B cell (primary cell): Measurements from ENCODE around the gene SLC12A3.

ENCODE experiments used
- EZH2 ChIP-seq: IDR thresholded peaks from 2 replicates; pipeline ENCODE4 v1.6.1; 2012; ENCODE audit warnings: borderline replicate concordance, low read depth, mild to moderate bottlenecking, moderate library complexity, low read length; ENCODE audit not compliant: insufficient read depth, poor library complexity, severe bottlenecking
- TF ChIP-seq, protein P1 (sequence below): fragments of 200-600 bp; IDR thresholded peaks from one replicate; pipeline ENCODE4 v1.8.0; 2022; ENCODE audit warnings: antibody characterized with exemption, mild to moderate bottlenecking

DNA sequence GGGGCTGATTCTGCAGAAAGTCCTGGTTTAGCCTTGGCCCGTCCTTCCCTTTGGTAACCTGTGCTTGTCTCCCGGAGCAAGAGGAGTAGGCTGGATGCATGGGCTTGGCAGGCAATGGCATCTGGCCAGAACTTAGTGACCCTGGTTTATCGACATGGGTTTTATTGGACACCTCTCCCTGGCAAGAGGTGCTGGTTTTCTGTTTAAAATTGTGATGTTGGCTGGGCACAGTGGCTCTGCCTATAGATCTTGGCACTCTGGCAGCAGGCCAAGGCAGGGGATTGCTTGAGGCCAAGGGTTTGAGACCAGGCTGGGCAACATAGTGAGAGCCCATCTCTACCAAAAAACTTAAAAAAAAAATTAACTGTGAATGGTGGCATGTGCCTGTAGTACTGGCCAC, 31.2 kb downstream of the SLC12A3 start:
- TF ChIP-seq, protein P1, sequence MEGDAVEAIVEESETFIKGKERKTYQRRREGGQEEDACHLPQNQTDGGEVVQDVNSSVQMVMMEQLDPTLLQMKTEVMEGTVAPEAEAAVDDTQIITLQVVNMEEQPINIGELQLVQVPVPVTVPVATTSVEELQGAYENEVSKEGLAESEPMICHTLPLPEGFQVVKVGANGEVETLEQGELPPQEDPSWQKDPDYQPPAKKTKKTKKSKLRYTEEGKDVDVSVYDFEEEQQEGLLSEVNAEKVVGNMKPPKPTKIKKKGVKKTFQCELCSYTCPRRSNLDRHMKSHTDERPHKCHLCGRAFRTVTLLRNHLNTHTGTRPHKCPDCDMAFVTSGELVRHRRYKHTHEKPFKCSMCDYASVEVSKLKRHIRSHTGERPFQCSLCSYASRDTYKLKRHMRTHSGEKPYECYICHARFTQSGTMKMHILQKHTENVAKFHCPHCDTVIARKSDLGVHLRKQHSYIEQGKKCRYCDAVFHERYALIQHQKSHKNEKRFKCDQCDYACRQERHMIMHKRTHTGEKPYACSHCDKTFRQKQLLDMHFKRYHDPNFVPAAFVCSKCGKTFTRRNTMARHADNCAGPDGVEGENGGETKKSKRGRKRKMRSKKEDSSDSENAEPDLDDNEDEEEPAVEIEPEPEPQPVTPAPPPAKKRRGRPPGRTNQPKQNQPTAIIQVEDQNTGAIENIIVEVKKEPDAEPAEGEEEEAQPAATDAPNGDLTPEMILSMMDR = no peak
- no peak for TF ChIP-seq EZH2
